ENCODE measurements around the gene RANBP6.

RANBP6 gene

GRCh38 chr9:6007058-6007769 lies 8.2 kb downstream of the RANBP6 start:
- peak; percentile 90 for DNase-seq

GRCh38 chr9:6006749-6007057 lies 8.7 kb downstream of the RANBP6 start:
- no peak for DNase-seq

- no peak for DNase-seq
Measured at GRCh38 chr9:6000955-6001354, 14.5 kb downstream of the RANBP6 start.

GRCh38 chr9:5999443-6000101 lies 15.9 kb downstream of the RANBP6 start:
- DNase-seq: no peak

- DNase-seq: no peak
Measured at GRCh38 chr9:5994493-5994892, 20.9 kb downstream of the RANBP6 start.

GRCh38 chr9:5988265-5988664 lies 27.2 kb downstream of the RANBP6 start:
- DNase-seq: no peak

GRCh38 chr9:5983042-5983441 lies 32.4 kb downstream of the RANBP6 start:
- no peak for DNase-seq

GRCh38 chr9:5982317-5982716 lies 33.1 kb downstream of the RANBP6 start:
- DNase-seq: no peak

GRCh38 chr9:5978523-5978922 lies 36.9 kb downstream of the RANBP6 start:
- no peak for DNase-seq

- DNase-seq: no peak
Measured at GRCh38 chr9:5976674-5977397, 38.6 kb downstream of the RANBP6 start.

- DNase-seq: no peak
Measured at GRCh38 chr9:5971740-5972139, 43.7 kb downstream of the RANBP6 start.
